GM12801 (cell line): ENCODE data around the gene CHMP4A.

ENCODE experiments used
- TF ChIP-seq, protein P1 (sequence below): IDR thresholded peaks from one replicate; pipeline ENCODE4 v1.5.1; 2011; ENCODE audit warnings: control low read depth; ENCODE audit not compliant: insufficient read length; ENCODE audit errors: extremely low read depth

Gene CHMP4A

DNA sequence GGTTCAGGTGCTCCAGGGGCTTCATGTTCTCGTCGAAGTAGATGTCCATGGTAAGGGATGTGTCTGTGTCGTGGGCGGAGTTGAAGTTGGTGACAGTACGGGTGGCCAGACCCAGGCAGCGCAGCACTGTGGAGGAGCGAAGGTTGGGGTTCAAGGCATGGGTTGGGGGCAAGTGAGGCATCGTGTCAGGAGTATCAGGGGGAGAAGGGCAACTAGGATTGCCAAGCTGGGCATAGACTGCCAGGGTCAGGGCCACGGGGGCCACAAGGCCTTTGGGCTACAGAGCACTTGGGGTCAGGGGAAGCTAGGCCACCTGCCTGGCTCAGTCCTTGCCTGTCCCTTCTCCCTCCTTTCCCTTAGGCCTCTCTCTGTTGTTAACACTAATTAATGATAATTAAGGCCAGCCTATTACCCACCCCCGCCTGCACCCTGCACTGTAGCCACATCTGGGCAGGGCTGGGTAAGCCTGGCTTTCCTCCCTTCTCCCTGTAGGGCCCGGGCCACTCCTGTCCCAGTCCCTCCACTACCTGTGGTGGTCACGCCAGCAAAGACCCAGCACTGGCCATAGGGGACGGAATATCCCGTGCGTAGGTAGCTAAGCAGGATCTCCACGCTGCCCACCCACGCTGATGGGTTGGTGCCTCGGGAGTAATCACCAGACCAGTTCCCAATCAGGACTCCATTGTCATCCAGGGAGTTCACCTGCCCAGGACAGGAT, 45.4 kb upstream of the CHMP4A start:
- TF ChIP-seq, protein P1, sequence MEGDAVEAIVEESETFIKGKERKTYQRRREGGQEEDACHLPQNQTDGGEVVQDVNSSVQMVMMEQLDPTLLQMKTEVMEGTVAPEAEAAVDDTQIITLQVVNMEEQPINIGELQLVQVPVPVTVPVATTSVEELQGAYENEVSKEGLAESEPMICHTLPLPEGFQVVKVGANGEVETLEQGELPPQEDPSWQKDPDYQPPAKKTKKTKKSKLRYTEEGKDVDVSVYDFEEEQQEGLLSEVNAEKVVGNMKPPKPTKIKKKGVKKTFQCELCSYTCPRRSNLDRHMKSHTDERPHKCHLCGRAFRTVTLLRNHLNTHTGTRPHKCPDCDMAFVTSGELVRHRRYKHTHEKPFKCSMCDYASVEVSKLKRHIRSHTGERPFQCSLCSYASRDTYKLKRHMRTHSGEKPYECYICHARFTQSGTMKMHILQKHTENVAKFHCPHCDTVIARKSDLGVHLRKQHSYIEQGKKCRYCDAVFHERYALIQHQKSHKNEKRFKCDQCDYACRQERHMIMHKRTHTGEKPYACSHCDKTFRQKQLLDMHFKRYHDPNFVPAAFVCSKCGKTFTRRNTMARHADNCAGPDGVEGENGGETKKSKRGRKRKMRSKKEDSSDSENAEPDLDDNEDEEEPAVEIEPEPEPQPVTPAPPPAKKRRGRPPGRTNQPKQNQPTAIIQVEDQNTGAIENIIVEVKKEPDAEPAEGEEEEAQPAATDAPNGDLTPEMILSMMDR = no peak

DNA sequence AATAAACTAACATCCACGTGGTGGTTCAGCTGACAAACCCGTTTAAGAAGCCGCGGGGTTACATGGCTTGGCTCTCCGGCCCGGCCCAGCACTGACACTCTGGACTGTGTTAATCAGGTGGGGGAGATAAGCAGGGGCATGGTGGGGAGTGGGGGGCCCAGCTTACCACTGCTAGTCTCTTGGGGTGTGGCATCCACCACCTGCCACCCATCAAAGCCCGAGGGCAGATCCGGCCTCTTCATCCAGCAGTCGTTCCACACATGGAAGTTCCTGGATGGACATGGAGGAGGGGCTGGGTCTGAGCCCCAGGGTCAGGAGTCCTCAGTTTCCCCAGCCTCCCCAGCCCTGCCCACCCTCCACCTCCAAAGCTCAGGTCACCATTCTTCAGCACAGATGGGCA, 44.8 kb upstream of the CHMP4A start:
- TF ChIP-seq, protein P1 = no peak

DNA sequence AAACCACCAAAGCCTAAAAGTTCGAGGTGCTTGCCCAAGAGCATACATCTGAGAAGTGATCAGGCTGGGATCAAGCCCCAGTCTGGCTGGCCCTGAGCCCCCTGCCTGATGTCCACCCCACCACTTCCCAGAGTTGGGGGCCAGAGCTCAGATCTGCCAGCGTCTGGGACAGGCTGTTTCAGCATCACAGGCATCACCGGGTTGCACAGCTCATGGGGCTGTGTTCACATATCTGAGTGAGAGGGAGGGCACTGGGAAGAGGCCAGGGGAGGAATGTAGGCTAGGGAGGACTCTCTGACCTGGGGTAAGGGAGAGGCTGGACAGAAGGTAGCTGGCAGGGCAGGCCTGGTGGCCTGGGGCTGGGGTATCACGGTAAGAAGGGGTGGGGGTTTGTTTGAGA, 43.7 kb upstream of the CHMP4A start:
- TF ChIP-seq, protein P1 = no peak

DNA sequence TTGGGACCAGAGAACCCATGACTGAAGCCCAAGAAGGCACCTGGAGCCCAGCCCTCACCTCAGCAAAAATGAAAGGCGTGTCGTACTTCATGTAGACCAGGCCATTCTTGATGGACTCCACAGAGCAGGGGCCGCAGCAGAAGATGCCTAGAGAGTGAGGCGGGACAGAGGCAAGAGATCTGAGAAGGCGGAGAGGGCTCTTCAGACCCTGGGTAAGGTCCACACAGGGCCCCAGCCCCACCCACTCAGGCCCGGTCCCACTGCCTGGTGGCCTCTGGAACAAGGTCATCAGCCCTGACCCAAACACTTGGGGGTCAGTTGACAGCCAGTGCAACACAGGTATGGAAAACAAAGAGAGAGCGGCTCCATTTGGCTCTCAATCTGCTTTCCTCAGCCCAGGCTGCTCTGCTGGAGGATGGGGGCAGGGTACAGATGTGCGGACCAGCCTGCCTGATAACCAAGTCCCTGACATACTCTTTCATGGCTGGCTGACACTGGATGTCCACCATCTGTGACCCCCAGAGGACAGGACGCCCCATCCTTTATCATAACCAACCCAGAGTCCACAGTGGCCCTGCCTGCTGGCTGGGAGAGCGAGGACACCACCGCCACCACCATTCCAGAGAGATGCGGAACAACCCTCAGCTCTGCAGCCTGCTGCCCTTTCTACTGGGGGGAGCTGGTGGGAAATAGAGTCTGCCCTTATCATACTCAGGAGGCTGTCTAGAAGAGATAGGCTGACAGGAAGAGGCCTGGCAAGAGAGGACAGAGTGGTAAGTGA, 42.8 kb upstream of the CHMP4A start:
- TF ChIP-seq, protein P1 = no peak

DNA sequence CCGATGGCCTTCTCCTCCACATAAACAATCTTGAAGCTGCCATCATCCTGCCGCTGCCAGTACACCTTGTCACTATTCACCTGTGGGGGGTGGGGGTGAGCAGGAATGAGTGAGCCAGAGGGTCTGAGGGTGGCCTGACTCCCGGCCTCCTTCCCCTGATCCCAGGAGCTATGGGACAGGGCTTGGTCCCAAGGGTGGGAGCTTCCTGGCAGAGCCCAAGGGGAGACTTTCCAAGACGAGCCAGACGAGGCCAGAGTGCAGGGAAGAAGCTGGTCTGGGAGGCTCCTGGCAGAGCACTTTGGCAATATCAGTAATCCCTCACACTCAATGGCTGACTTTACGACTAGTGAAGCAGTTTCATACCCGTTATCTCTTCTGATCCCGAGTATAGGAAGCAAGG, 42.1 kb upstream of the CHMP4A start:
- TF ChIP-seq, protein P1 = no peak

DNA sequence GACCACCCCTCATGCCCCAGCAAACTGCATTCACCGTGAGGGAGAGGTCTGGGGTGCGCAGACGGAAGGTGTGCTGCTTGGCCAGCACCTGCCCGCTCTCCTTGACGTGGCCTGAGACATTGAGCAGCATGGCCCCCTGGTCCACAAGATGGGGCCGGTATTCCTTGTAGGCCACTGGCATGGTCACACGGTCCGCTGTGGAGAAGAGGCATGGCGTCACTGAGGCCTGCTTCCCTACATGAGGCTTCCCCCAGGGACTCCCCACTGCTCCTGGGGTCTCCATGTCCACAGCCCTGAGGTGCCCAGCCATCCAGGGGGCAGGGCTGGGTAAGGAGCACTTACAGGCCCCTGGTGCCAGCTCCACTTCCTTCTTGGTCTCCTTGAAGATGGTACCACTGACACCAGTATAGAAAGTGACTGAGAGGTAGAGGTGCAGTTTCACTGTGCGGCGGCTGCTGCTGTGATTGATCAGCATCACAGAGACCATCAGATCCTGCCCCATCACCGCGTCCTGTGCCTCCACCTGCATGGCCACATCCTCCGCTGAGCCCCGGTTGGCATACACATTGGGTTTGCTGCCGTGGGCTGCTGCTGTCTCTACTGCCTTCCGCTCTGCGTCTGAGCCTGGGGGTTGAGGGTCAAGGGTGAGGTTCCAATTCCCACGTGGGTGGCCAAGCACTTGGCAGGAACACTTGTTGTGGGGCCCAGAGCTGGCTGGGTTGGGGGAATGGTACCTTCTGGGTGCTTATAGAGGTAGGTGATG, 41.5 kb upstream of the CHMP4A start:
- TF ChIP-seq, protein P1 = no peak

DNA sequence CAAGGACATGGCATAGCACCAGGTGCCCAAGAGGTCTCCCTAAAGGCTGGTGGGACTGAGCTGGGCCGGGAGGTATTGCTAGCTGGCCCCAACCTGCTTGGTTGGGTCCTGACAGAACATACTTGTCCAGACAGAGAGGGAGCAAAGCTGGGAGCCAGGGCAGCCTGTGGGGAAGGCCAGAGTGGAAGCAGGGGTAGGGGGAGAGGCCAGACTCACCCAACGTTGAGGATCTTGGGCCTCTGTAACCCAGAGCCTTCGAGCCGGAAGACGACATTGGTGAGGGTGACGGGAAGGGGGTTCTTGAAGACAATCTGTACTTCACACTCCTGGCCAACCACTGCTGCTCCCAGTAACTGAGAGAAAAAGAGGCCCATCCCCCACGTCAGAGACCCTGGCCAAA, 40.6 kb upstream of the CHMP4A start:
- TF ChIP-seq, protein P1 = no peak
